Esophagus muscularis mucosa (tissue), 4 donors: ENCODE measurements around the gene NFATC1. TPM values are rescaled to one million over a fixed set of nuclear protein-coding genes. Genes with fewer than 3 reads are reported as not detected.

Experiments
- DNase-seq: peaks from one replicate; pipeline ENCODE4 v3.0.0-alpha.2; 2017; ENCODE audit errors: extremely low spot score
- H3K27ac ChIP-seq, 4 donors: fragments of 200-600 bp; sonication (generic); replicated peaks in 1 of 4; 1 replicate in 3 of 4; 2 replicates in 1 of 4; pipeline ENCODE4 v1.5.1; 2016 to 2019; ENCODE audit warnings: mild to moderate bottlenecking in 1 of 4
- H3K27me3 ChIP-seq, 4 donors: fragments of 200-600 bp; sonication (generic); one replicate each; pipeline versions ENCODE4 v1.5.1 to v1.6.0; 2016 to 2019
- H3K36me3 ChIP-seq, 4 donors: fragments of 200-600 bp; sonication (generic); one replicate each; pipeline ENCODE4 v1.5.1; 2016 to 2019
- H3K4me1 ChIP-seq, 4 donors: fragments of 200-600 bp; sonication (generic); one replicate each; pipeline ENCODE4 v1.5.1; 2016 to 2019
- H3K4me3 ChIP-seq, 4 donors: fragments of 200-600 bp; sonication (generic); 1 replicate in 2 of 4; 2 replicates in 2 of 4; pipeline ENCODE4 v1.5.1; 2016 to 2019; ENCODE audit warnings: mild to moderate bottlenecking in 4 of 4, moderate library complexity in 1 of 4
- H3K9me3 ChIP-seq, 4 donors: fragments of 200-600 bp; sonication (generic); 1 replicate in 3 of 4; 2 replicates in 1 of 4; pipeline ENCODE4 v1.5.1; 2016 to 2019
- EP300 ChIP-seq: sonication (generic); formaldehyde crosslinking; IDR thresholded peaks from one replicate; pipeline ENCODE4 v1.6.1; 2017; ENCODE audit warnings: antibody characterized with exemption
- POLR2A ChIP-seq: fragments of 450-650 bp; IDR thresholded peaks from one replicate; pipeline ENCODE4 v1.6.1; 2017; ENCODE audit warnings: antibody characterized with exemption, moderate library complexity, mild to moderate bottlenecking, low read depth
- POLR2AphosphoS5 ChIP-seq, 2 donors: sonication (generic); formaldehyde crosslinking; IDR thresholded peaks; one replicate each; pipeline ENCODE4 v1.6.1; 2017; ENCODE audit warnings: antibody characterized with exemption in 2 of 2
- WGBS: methylation state at CpG from one replicate; pipeline ENCODE4 v1.1.5; 2018; 5-methylcytosine and 5-hydroxymethylcytosine counted together
- intact Hi-C: fragments of 100-400 bp; cut with DNase I; formaldehyde crosslinking; loops from one replicate; pipeline ENCODE4 v1.15.1; 2023
- small RNA-seq, 3 donors: library from RNA; depleted of rRNA; stranded (forward); fragments of <200 nt; gene quantifications; one replicate each; pipeline ENCODE3, GENCODE V24; 2016
- total RNA-seq, 4 donors: library from RNA; depleted of rRNA; stranded (reverse); fragments of >200 nt; gene quantifications; one replicate each; pipeline versions ENCODE4 v1.1.0 to v1.2.1, GENCODE V29; 2016
- TF ChIP-seq, protein P1 (sequence below), 3 experiments: fragments of 200-600 bp in 2 of 3; fragments of 450-650 bp in 1 of 3; sonication (generic) in 2 of 3; IDR thresholded peaks; one replicate each; pipeline ENCODE4 v1.5.1; 2017 to 2019; ENCODE audit warnings: antibody characterized with exemption in 3 of 3, mild to moderate bottlenecking in 2 of 3, moderate library complexity in 1 of 3

Gene NFATC1
- total RNA-seq, 4 donors from 2014 or later: 15.0 to 22.0 (median 17.8) TPM

GRCh38 chr18:79575891-79576685, 180.4 kb downstream of the NFATC1 start:
- intact Hi-C loops: no loop called here
- peak overlapping the region in 1 of 4 donors; percentile 9 for H3K4me3 ChIP-seq

GRCh38 chr18:79576686-79577351, 181.1 kb downstream of the NFATC1 start:
- Histone ChIP-seq H3K27ac (peak overlapping the region in 3 of 4 donors; percentile 48 to 70 (median 66)), H3K4me3 (peak overlapping the region in 1 of 4 donors; percentile 9), H3K4me1 (peaks cover 19 to 35% (median 31%) of the 10 kb centered on the region in 4 donors), H3K27me3 (no peaks in the 10 kb centered on the region), H3K36me3 (no peaks in the 10 kb centered on the region), H3K9me3 (peaks cover 0 to 23% (median 19%) of the 10 kb centered on the region in 4 donors)
- TF ChIP-seq, protein P1, sequence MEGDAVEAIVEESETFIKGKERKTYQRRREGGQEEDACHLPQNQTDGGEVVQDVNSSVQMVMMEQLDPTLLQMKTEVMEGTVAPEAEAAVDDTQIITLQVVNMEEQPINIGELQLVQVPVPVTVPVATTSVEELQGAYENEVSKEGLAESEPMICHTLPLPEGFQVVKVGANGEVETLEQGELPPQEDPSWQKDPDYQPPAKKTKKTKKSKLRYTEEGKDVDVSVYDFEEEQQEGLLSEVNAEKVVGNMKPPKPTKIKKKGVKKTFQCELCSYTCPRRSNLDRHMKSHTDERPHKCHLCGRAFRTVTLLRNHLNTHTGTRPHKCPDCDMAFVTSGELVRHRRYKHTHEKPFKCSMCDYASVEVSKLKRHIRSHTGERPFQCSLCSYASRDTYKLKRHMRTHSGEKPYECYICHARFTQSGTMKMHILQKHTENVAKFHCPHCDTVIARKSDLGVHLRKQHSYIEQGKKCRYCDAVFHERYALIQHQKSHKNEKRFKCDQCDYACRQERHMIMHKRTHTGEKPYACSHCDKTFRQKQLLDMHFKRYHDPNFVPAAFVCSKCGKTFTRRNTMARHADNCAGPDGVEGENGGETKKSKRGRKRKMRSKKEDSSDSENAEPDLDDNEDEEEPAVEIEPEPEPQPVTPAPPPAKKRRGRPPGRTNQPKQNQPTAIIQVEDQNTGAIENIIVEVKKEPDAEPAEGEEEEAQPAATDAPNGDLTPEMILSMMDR (IDR thresholded peaks at IDR 0.05): no peak
- TF ChIP-seq POLR2AphosphoS5 (IDR thresholded peaks at IDR 0.05) (no peak), POLR2A (no peak), EP300 (no peak)
- no CpG with 5 or more reads among the region's 23 CpGs for WGBS
- DNase-seq: no peak
- intact Hi-C loops: no loop called here

More at GRCh38 chr18:79575891-79576685, 180.4 kb downstream of the NFATC1 start:
- no peaks in the 10 kb centered on the region for H3K36me3 ChIP-seq
- TF ChIP-seq EP300: no peak
- no peak for TF ChIP-seq POLR2A
- TF ChIP-seq, protein P1 (IDR thresholded peaks at IDR 0.05): peak in 1 of 3 experiments; percentile 22
- peak in 1 of 2 donors; percentile 40 for TF ChIP-seq POLR2AphosphoS5 (IDR thresholded peaks at IDR 0.05)
- peaks cover 19 to 35% (median 31%) of the 10 kb centered on the region in 4 donors for H3K4me1 ChIP-seq
- no peaks in the 10 kb centered on the region for H3K27me3 ChIP-seq
- H3K27ac ChIP-seq: peak overlapping the region in 3 of 4 donors; percentile 48 to 70 (median 66)
- DNase-seq: no peak
- peaks cover 0 to 24% (median 19%) of the 10 kb centered on the region in 4 donors for H3K9me3 ChIP-seq
- 66% methylated on average over 35 of the region's 44 CpGs for WGBS

GRCh38 chr18:79577451-79578395, 182.0 kb downstream of the NFATC1 start:
- Histone ChIP-seq H3K4me3 (no peak overlapping the region), H3K9me3 (peaks cover 0 to 15% (median 12%) of the 10 kb centered on the region in 4 donors), H3K4me1 (peaks cover 19 to 35% (median 31%) of the 10 kb centered on the region in 4 donors), H3K27ac (no peak overlapping the region), H3K36me3 (no peaks in the 10 kb centered on the region), H3K27me3 (no peaks in the 10 kb centered on the region)
- DNase-seq: no peak
- 73% methylated on average over 21 of the region's 37 CpGs for WGBS
- intact Hi-C loops: no loop called here
- no peak for TF ChIP-seq EP300
- no peak for TF ChIP-seq POLR2A
- no peak for TF ChIP-seq POLR2AphosphoS5 (IDR thresholded peaks at IDR 0.05)
- TF ChIP-seq, protein P1 (IDR thresholded peaks at IDR 0.05): no peak

- no peak overlapping the region for H3K4me3 ChIP-seq
- H3K4me1 ChIP-seq: peaks cover 19 to 35% (median 31%) of the 10 kb centered on the region in 4 donors
- WGBS: 93% methylated on average over 20 of the region's 27 CpGs
- H3K27ac ChIP-seq: no peak overlapping the region
- H3K9me3 ChIP-seq: peaks cover 0 to 6% (median 3%) of the 10 kb centered on the region in 4 donors
- DNase-seq: no peak
- TF ChIP-seq POLR2AphosphoS5 (IDR thresholded peaks at IDR 0.05) (no peak), POLR2A (no peak)
- intact Hi-C loops: no loop called here
- H3K27me3 ChIP-seq: no peaks in the 10 kb centered on the region
- H3K36me3 ChIP-seq: no peaks in the 10 kb centered on the region
Measured at GRCh38 chr18:79578396-79579260, 182.9 kb downstream of the NFATC1 start.

Small RNAs within 50 kb of the gene (small RNA-seq; reads per million reads assigned to genes)
- gene AC018445.2: 0 reads per million in 3 donors
